ENCODE data around the gene CDH4. TPM values are rescaled to one million over a fixed set of nuclear protein-coding genes. Genes with fewer than 3 reads are reported as not detected.
"Not testable (repeated sequence)": the region's sequence is repeated elsewhere in the genome, so short reads cannot be mapped to it uniquely, and the experiment has no call there.

Gene CDH4
- total and polyA plus RNA-seq, 7 donors: under 0.01 to 0.06 TPM; not detected in 5

- Histone ChIP-seq H3K9me3 (peaks cover 0 to 4% (median 0%) of the 10 kb centered on the region in 4 donors), H3K27me3 (peaks cover 0 to 50% (median 0%) of the 10 kb centered on the region in 3 donors), H3K27ac (no peak overlapping the region), H3K4me3 (no peak overlapping the region), H3K4me1 (no peaks in the 10 kb centered on the region), H3K36me3 (no peaks in the 10 kb centered on the region)
- intact Hi-C loops (cut with DNase I): no loop called here
- TF ChIP-seq POLR2A (IDR thresholded peaks at IDR 0.05): no peak
- TF ChIP-seq EP300 (IDR thresholded peaks at IDR 0.05): no peak
- TF ChIP-seq POLR2AphosphoS5 (IDR thresholded peaks at IDR 0.05): no peak
- TF ChIP-seq CTCF (IDR thresholded peaks at IDR 0.05): no peak
- DNase-seq: no peak
- WGBS, 2 donors: 84 to 89% methylated on average over 13 of the region's 13 CpGs
These were observed 226.7 kb downstream of the CDH4 start for GRCh38 chr20:61478611-61479305.

GRCh38 chr20:61479433-61479832 is 227.4 kb downstream of the CDH4 start:
- DNase-seq; H3K4me3 ChIP-seq; H3K36me3 ChIP-seq; H3K27ac ChIP-seq; H3K9me3 ChIP-seq; intact Hi-C loops (cut with DNase I); H3K4me1 ChIP-seq: not testable (repeated sequence)
- H3K27me3 ChIP-seq: peaks cover 0 to 48% (median 0%) of the 10 kb centered on the region in 3 donors
- 89 to 94% methylated on average over 4 of the region's 4 CpGs for WGBS, 2 donors

GRCh38 chr20:61480158-61480825 is 228.2 kb downstream of the CDH4 start:
- Histone ChIP-seq H3K27me3 (peaks cover 0 to 40% (median 0%) of the 10 kb centered on the region in 3 donors), H3K9me3 (peaks cover 0 to 4% (median 0%) of the 10 kb centered on the region in 4 donors), H3K36me3 (no peaks in the 10 kb centered on the region), H3K4me1 (no peaks in the 10 kb centered on the region), H3K4me3 (no peak overlapping the region), H3K27ac (no peak overlapping the region)
- 87 to 89% methylated on average over 16 of the region's 16 CpGs for WGBS, 2 donors
- TF ChIP-seq CTCF (IDR thresholded peaks at IDR 0.05): no peak
- no peak for TF ChIP-seq POLR2AphosphoS5 (IDR thresholded peaks at IDR 0.05)
- TF ChIP-seq EP300 (IDR thresholded peaks at IDR 0.05): no peak
- TF ChIP-seq POLR2A (IDR thresholded peaks at IDR 0.05): no peak
- no peak for DNase-seq
- intact Hi-C loops (cut with DNase I): no loop called here

GRCh38 chr20:61482056-61482887 is 230.2 kb downstream of the CDH4 start:
- Histone ChIP-seq H3K27me3 (peaks cover 0 to 30% (median 0%) of the 10 kb centered on the region in 3 donors), H3K36me3 (no peaks in the 10 kb centered on the region), H3K4me3 (no peak overlapping the region), H3K9me3 (peaks cover 0 to 4% (median 0%) of the 10 kb centered on the region in 4 donors), H3K27ac (no peak overlapping the region), H3K4me1 (no peaks in the 10 kb centered on the region)
- WGBS, 2 donors: 74 to 88% methylated on average over 18 of the region's 18 CpGs
- intact Hi-C loops (cut with DNase I): no loop called here
- TF ChIP-seq POLR2AphosphoS5 (IDR thresholded peaks at IDR 0.05) (no peak), CTCF (IDR thresholded peaks at IDR 0.05) (no peak), POLR2A (IDR thresholded peaks at IDR 0.05) (no peak), EP300 (IDR thresholded peaks at IDR 0.05) (no peak)
- DNase-seq: no peak

GRCh38 chr20:61482901-61483300 is 230.8 kb downstream of the CDH4 start:
- no peak for DNase-seq
- WGBS, 2 donors: 81 to 83% methylated on average over 3 of the region's 3 CpGs
- Histone ChIP-seq H3K4me3 (no peak overlapping the region), H3K9me3 (peaks cover 0 to 4% (median 0%) of the 10 kb centered on the region in 4 donors), H3K4me1 (no peaks in the 10 kb centered on the region), H3K27me3 (peaks cover 0 to 23% (median 0%) of the 10 kb centered on the region in 3 donors), H3K36me3 (no peaks in the 10 kb centered on the region), H3K27ac (no peak overlapping the region)
- intact Hi-C loops (cut with DNase I): no loop called here
- TF ChIP-seq EP300 (IDR thresholded peaks at IDR 0.05) (no peak), POLR2AphosphoS5 (IDR thresholded peaks at IDR 0.05) (no peak), CTCF (IDR thresholded peaks at IDR 0.05) (no peak), POLR2A (IDR thresholded peaks at IDR 0.05) (no peak)

Measured in sigmoid colon (tissue), 7 donors.